KBM-7 (cell line): ENCODE results near the gene GPR119.
"Not testable (repeated sequence)": the region's sequence is repeated elsewhere in the genome, so short reads cannot be mapped to it uniquely, and the experiment has no call there.

Experiments used
- DNase-seq: peaks from one replicate; pipeline ENCODE4 v3.0.0-alpha.2; 2015
- in situ Hi-C: fragments of 300-500 bp; cut with MboI; formaldehyde crosslinking; loops from 2 replicates; pipeline ENCODE4 v1.14.3; 2020; ENCODE audit warnings: low sequenced_read_pairs, low pct_unique_long_range_greater_than_20kb, mixed read lengths

Gene GPR119

GRCh38 chrX:130343411-130343810 lies 42.1 kb downstream of the GPR119 start:
- no peak for DNase-seq
- in situ Hi-C loops: no loop called here

- DNase-seq: no peak
- in situ Hi-C loops: no loop called here
These were observed 45.2 kb downstream of the GPR119 start for GRCh38 chrX:130340271-130340670.

- peak; percentile 93 for DNase-seq
- in situ Hi-C loops: no loop called here
These were observed 45.9 kb downstream of the GPR119 start, which contains the start of gene SLC25A14 for GRCh38 chrX:130339408-130340222. Gene SLC25A14, plus strand, starts transcription at chrX:130339919. Its CDS starts 360 bp downstream, at chrX:130340279.

GRCh38 chrX:130338869-130339268 lies 46.6 kb downstream of the GPR119 start:
- in situ Hi-C loops: not testable (repeated sequence)

GRCh38 chrX:130336531-130336930 lies 48.9 kb downstream of the GPR119 start:
- in situ Hi-C loops: no loop called here
- DNase-seq: no peak

More at GRCh38 chrX:130338869-130339268, 46.6 kb downstream of the GPR119 start:
- not testable (repeated sequence) for DNase-seq
